ENCODE results near the gene TCEA2.

DNA sequence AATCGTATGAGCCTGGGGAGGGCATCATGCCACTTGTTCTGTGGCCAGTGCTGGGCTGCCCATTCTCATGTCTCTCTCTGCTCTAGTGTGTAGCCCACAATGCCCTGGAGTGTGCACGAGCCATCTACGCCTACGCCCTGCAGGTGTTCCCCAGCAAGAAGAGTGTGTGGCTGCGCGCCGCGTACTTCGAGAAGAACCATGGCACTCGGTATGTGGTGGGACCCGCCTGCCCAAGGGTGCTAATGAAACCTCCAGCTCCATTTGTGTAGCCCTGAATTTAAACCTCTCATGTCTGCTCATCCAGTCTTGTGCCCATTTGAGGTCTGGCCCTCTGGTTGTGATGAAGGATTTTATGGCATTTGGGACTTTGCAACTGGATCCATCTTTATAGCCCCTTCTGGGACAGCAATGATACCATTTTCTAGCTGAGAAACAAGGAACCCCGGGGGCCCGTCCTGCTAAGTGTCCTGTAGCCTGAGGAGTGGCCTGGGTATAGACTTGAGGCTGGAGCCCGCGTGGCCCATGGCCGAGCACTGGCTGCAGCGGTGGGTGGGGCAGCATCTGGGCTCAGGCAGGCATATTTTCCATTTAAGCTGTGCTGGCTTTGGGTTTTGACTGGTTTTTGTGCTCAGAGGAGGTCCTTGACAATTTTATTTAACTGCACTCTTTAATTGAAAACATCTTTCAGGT lies 40.2 kb upstream of the TCEA2 start:
- TF ChIP-seq EZH2 (conservative IDR thresholded peaks at IDR 0.05; ENCODE audit: low read depth, low read length) (no peak), ZNF510 (CRISPR knock-in tag; IDR thresholded peaks at IDR 0.05; ENCODE audit: low read depth) (no peak), ELF4 (CRISPR knock-in tag; IDR thresholded peaks at IDR 0.05; ENCODE audit: borderline replicate concordance) (no peak), ZNF660 (CRISPR knock-in tag; IDR thresholded peaks at IDR 0.05; ENCODE audit: borderline replicate concordance, low read depth) (no peak), ZNF230 (CRISPR knock-in tag; IDR thresholded peaks at IDR 0.05) (no peak), TAF1 (CRISPR knock-in tag; IDR thresholded peaks at IDR 0.05) (no peak)
- TF ChIP-seq, protein P1, sequence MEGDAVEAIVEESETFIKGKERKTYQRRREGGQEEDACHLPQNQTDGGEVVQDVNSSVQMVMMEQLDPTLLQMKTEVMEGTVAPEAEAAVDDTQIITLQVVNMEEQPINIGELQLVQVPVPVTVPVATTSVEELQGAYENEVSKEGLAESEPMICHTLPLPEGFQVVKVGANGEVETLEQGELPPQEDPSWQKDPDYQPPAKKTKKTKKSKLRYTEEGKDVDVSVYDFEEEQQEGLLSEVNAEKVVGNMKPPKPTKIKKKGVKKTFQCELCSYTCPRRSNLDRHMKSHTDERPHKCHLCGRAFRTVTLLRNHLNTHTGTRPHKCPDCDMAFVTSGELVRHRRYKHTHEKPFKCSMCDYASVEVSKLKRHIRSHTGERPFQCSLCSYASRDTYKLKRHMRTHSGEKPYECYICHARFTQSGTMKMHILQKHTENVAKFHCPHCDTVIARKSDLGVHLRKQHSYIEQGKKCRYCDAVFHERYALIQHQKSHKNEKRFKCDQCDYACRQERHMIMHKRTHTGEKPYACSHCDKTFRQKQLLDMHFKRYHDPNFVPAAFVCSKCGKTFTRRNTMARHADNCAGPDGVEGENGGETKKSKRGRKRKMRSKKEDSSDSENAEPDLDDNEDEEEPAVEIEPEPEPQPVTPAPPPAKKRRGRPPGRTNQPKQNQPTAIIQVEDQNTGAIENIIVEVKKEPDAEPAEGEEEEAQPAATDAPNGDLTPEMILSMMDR (CRISPR knock-in tag; IDR thresholded peaks at IDR 0.05), result no peak
